HG02571 (cell line): ENCODE results near the gene DOC2B.
"Not testable (repeated sequence)": the region's sequence is repeated elsewhere in the genome, so short reads cannot be mapped to it uniquely, and the experiment has no call there.

Experiments
- ATAC-seq: cut with Tn5 transposase; IDR thresholded peaks from one replicate; pipeline ENCODE4 v1.9.1; 2021; ENCODE audit warnings: mild to moderate bottlenecking, moderate library complexity; ENCODE audit not compliant: unreplicated experiment

The DOC2B gene

GRCh38 chr17:181245-182049 is at the start of gene DOC2B:
TSS of gene DOC2B (minus strand) at chr17:181650. CDS start at chr17:181479, 171 bp downstream.
- ATAC-seq, result no peak

- no peak for ATAC-seq
Observed at GRCh38 chr17:230395-230770, 48.9 kb upstream of the DOC2B start.

- ATAC-seq, result no peak
Observed at GRCh38 chr17:229709-230394, 48.4 kb upstream of the DOC2B start.

GRCh38 chr17:228951-229708 is 47.7 kb upstream of the DOC2B start:
- ATAC-seq, result no peak

GRCh38 chr17:227946-228615 is 46.6 kb upstream of the DOC2B start:
- no peak for ATAC-seq

- ATAC-seq, result no peak
Observed at GRCh38 chr17:227078-227945, 45.9 kb upstream of the DOC2B start.

- no peak for ATAC-seq
Observed at GRCh38 chr17:226108-227077, 44.9 kb upstream of the DOC2B start.

GRCh38 chr17:225551-225950 is 44.1 kb upstream of the DOC2B start:
- no peak for ATAC-seq

- ATAC-seq, result not testable (repeated sequence)
Observed at GRCh38 chr17:224576-224975, 43.1 kb upstream of the DOC2B start.

GRCh38 chr17:223723-224471 is 42.4 kb upstream of the DOC2B start:
- no peak for ATAC-seq

- no peak for ATAC-seq
Observed at GRCh38 chr17:222172-222571, 40.7 kb upstream of the DOC2B start.

- no peak for ATAC-seq
Observed at GRCh38 chr17:219696-220095, 38.2 kb upstream of the DOC2B start.

GRCh38 chr17:218432-219110 is 37.1 kb upstream of the DOC2B start:
- no peak for ATAC-seq

GRCh38 chr17:216625-217024 is 35.2 kb upstream of the DOC2B start:
- ATAC-seq, result no peak

- ATAC-seq, result not testable (repeated sequence)
Observed at GRCh38 chr17:215563-216478, 34.4 kb upstream of the DOC2B start.

GRCh38 chr17:214881-215331 is 33.5 kb upstream of the DOC2B start:
- ATAC-seq, result no peak
